MCF 10A (cell line): ENCODE data around the gene ARID5B. TPM values are rescaled to one million over a fixed set of nuclear protein-coding genes. Genes with fewer than 3 reads are reported as not detected.

Experiments used
- BruUV-seq: library from RNA; stranded (reverse); fragments of 400-500 nt; replicated peaks from 2 replicates; lab custom pipeline; 2021; lab: Mats Ljungman, UMichigan
- CTCF ChIA-PET: fragments of 300-600 bp; sonication (Branson Sonifier 250); formaldehyde crosslinking; extraction: SDS; loops from one replicate; lab custom pipeline; 2021; ENCODE audit warnings: antibody characterized with exemption, inconsistent platforms; lab: Yijun Ruan, JAX
- POLR2A ChIA-PET: fragments of 300-600, 350-650 bp; sonication (Branson Sonifier 250); formaldehyde crosslinking; extraction: SDS; loops from one replicate; lab custom pipeline; 2020; ENCODE audit warnings: antibody characterized with exemption, inconsistent platforms; lab: Yijun Ruan, JAX
- DNase-seq: peaks from one replicate; pipeline ENCODE4 v3.0.0-alpha.2; 2018; ENCODE audit not compliant: unreplicated experiment
- H3K27ac Mint-ChIP-seq: one replicate; pipeline ENCODE4 v1.8.0; 2022; ENCODE audit warnings: mild to moderate bottlenecking, low read depth, mixed read lengths; ENCODE audit not compliant: unreplicated experiment
- H3K27me3 Mint-ChIP-seq: one replicate; pipeline ENCODE4 v1.8.0; 2022; ENCODE audit warnings: mixed read lengths; ENCODE audit not compliant: insufficient read depth, unreplicated experiment
- H3K36me3 Mint-ChIP-seq: one replicate; pipeline ENCODE4 v1.8.0; 2022; ENCODE audit warnings: mild to moderate bottlenecking, moderate library complexity, mixed read lengths; ENCODE audit not compliant: insufficient read depth, unreplicated experiment
- H3K4me1 Mint-ChIP-seq: one replicate; pipeline ENCODE4 v1.8.0; 2022; ENCODE audit warnings: mixed read lengths; ENCODE audit not compliant: insufficient read depth, unreplicated experiment
- H3K4me3 Mint-ChIP-seq: one replicate; pipeline ENCODE4 v1.8.0; 2022; ENCODE audit warnings: mild to moderate bottlenecking, moderate library complexity, mixed read lengths; ENCODE audit not compliant: unreplicated experiment
- H3K9me3 Mint-ChIP-seq: one replicate; pipeline ENCODE4 v1.8.0; 2022; ENCODE audit warnings: mixed read lengths; ENCODE audit not compliant: unreplicated experiment
- CTCF ChIP-seq: fragments of 200-600 bp; IDR thresholded peaks from one replicate; pipeline ENCODE4 v1.8.0; 2022; ENCODE audit warnings: antibody characterized with exemption, mild to moderate bottlenecking; ENCODE audit not compliant: unreplicated experiment
- intact Hi-C: fragments of 100-400 bp; cut with micrococcal nuclease; formaldehyde crosslinking; loops from 2 replicates; pipeline ENCODE4 v1.14.1; 2022
- total RNA-seq: library from RNA; stranded (reverse); gene quantifications from 2 replicates; pipeline ENCODE4 v1.2.3, GENCODE V29; 2022

The ARID5B gene
- total RNA-seq, 1 experiment from 2014 or later: 12.2 TPM

- no peaks in the 10 kb centered on the region for H3K36me3 Mint-ChIP-seq
- H3K4me1 Mint-ChIP-seq: peaks cover 7% of the 10 kb centered on the region
- intact Hi-C loops: no loop called here
- ChIA-PET POLR2A (interaction anchor here (0.6 kb wide), 1 partner anchor 48 kb away, joined by 4 read pairs; no protein-coding TSS in a partner anchor), CTCF (no interaction called here)
- BruUV-seq: no TSS peak
- no peak for TF ChIP-seq CTCF
- H3K4me3 Mint-ChIP-seq: no peak overlapping the region
- no peaks in the 10 kb centered on the region for H3K9me3 Mint-ChIP-seq
- H3K27ac Mint-ChIP-seq: no peak overlapping the region
- DNase-seq: no peak
- no peaks in the 10 kb centered on the region for H3K27me3 Mint-ChIP-seq
These were observed 208.2 kb downstream of the ARID5B start for GRCh38 chr10:62109587-62110293.

- intact Hi-C loops: no loop called here
- H3K4me1 Mint-ChIP-seq: peaks cover 7% of the 10 kb centered on the region
- POLR2A ChIA-PET: no interaction called here
- no peak for DNase-seq
- H3K36me3 Mint-ChIP-seq: no peaks in the 10 kb centered on the region
- no TSS peak for BruUV-seq
- H3K4me3 Mint-ChIP-seq: no peak overlapping the region
- no peak for TF ChIP-seq CTCF
- H3K27ac Mint-ChIP-seq: no peak overlapping the region
- CTCF ChIA-PET: no interaction called here
- H3K9me3 Mint-ChIP-seq: no peaks in the 10 kb centered on the region
- H3K27me3 Mint-ChIP-seq: no peaks in the 10 kb centered on the region
These were observed 210.8 kb downstream of the ARID5B start for GRCh38 chr10:62112300-62112699.

- no peak for TF ChIP-seq CTCF
- no peak overlapping the region for H3K4me3 Mint-ChIP-seq
- no peaks in the 10 kb centered on the region for H3K36me3 Mint-ChIP-seq
- intact Hi-C loops: no loop called here
- no peaks in the 10 kb centered on the region for H3K27me3 Mint-ChIP-seq
- no peaks in the 10 kb centered on the region for H3K9me3 Mint-ChIP-seq
- H3K4me1 Mint-ChIP-seq: peaks cover 7% of the 10 kb centered on the region
- POLR2A ChIA-PET: no interaction called here
- CTCF ChIA-PET: no interaction called here
- BruUV-seq: no TSS peak
- DNase-seq: no peak
- no peak overlapping the region for H3K27ac Mint-ChIP-seq
These were observed 211.5 kb downstream of the ARID5B start for GRCh38 chr10:62112963-62113362.

- BruUV-seq: no TSS peak
- TF ChIP-seq CTCF: no peak
- Mint-ChIP-seq H3K27ac (no peak overlapping the region), H3K4me1 (peaks cover 7% of the 10 kb centered on the region), H3K9me3 (no peaks in the 10 kb centered on the region), H3K4me3 (no peak overlapping the region), H3K36me3 (no peaks in the 10 kb centered on the region), H3K27me3 (no peaks in the 10 kb centered on the region)
- intact Hi-C loops: no loop called here
- no peak for DNase-seq
- POLR2A ChIA-PET: no interaction called here
- CTCF ChIA-PET: interaction anchor here (0.6 kb wide), 1 partner anchor 10 kb away, joined by 4 read pairs; no protein-coding TSS in a partner anchor
These were observed 212.2 kb downstream of the ARID5B start for GRCh38 chr10:62113680-62114079.
